ENCODE measurements around the gene MTMR1.

The MTMR1 gene

DNA sequence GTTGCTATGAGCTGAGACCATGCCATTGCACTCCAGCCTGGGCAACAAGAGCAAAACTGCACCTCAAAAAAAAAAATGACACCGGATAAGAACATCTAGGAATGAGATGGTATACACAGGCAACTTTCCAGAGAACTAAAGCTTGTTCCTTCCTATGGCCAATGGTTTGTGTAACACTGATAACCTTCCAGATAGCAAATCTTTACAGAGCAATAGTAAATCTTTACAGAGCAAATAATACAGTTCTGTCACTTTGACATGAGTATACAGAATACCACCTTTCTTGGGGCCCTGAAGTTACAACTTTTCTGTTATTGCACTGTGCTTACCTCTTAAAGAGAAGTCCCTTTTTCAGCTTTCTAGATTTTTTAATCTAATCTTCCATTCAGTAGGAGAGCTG is 113.6 kb downstream of the MTMR1 start:
- no peak for DNase-seq

- no peak for DNase-seq
These were observed 120.7 kb downstream of the MTMR1 start for GRCh38 chrX:150813922-150814321.

Data from NCI-H510A treated with DMSO at 0.1 percent for 48 hours (cell line).